ENCODE results near the gene HLTF. TPM values are rescaled to one million over a fixed set of nuclear protein-coding genes. Genes with fewer than 3 reads are reported as not detected.

Gene HLTF
- total RNA-seq, 1 experiment from 2014 or later: 73.4 TPM

DNA sequence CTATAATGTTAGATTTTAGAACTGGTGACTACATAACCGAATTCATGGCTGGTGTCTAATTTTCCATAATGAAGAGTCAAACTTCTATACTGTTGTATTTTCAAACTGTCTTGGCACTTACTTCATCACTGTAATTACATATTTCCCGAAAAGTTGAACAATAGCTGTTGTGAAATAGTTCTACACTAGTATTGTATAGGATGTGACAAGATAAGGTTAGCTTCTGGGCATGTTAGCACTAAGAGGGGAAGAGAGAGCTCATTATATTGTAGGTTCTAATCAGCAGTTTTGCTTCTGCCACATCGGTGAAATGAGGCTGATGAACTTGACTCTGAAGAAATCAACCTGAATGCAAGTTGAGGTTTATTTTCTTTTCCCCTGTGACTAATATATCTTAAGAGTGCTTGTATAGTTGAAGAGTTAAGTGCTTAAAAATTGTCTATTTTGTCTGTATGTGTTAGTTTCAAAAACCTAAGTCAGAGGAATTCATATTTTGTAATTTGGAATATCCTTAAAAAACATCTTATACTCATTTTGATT, 86.1 kb downstream of the HLTF start:
- H3K9me2 ChIP-seq (ENCODE audit: insufficient read depth): no peaks in the 10 kb centered on the region
- H3K27me3 ChIP-seq (ENCODE audit: insufficient read depth, low read length): no peaks in the 10 kb centered on the region
- TF ChIP-seq YY1 (IDR thresholded peaks at IDR 0.05; ENCODE audit: extremely low read depth, insufficient replicate concordance, low read depth, low read length): no peak
- no peak for TF ChIP-seq JUND (IDR thresholded peaks at IDR 0.05)
- no peak for TF ChIP-seq RAD21 (IDR thresholded peaks at IDR 0.05; ENCODE audit: low read depth)
- TF ChIP-seq SRF (IDR thresholded peaks at IDR 0.05; ENCODE audit: low read depth): no peak
- no peaks in the 10 kb centered on the region for H4K20me1 ChIP-seq (ENCODE audit: insufficient read depth)
- DNase-seq (ENCODE audit: low read depth, low spot score): no peak
- H3K4me2 ChIP-seq (ENCODE audit: low read length): no peak overlapping the region
- no peaks in the 10 kb centered on the region for H3K36me3 ChIP-seq (ENCODE audit: control insufficient read depth in 1 of 2, insufficient read depth in 2 of 2, low read length in 2 of 2)
- H3K9ac ChIP-seq (ENCODE audit: low read length): no peak overlapping the region
- no peak overlapping the region for H3K27ac ChIP-seq (ENCODE audit: low read depth, low read length)
- H3K4me1 ChIP-seq (ENCODE audit: control insufficient read depth in 1 of 2, insufficient read depth in 2 of 2, low read length in 2 of 2): no peaks in the 10 kb centered on the region
- no TSS peak for BruUV-seq (replicated peaks)
- ChIA-PET CTCF (no interaction called here), POLR2A (no interaction called here), RAD21 (ENCODE audit: low non-redundant PET in 1 of 2, low total read pairs in 2 of 2, uncharacterized antibody in 2 of 2, unreplicated experiment in 2 of 2) (no interaction called here)
- no peak for ATAC-seq
- no peak overlapping the region for H3K4me3 ChIP-seq (replicated peaks in 1 of 2; ENCODE audit: low read depth in 1 of 2, low read length in 2 of 2)
- intact Hi-C loops (cut with micrococcal nuclease): no loop called here
- H2AFZ ChIP-seq (ENCODE audit: low read depth, low read length, poor library complexity, severe bottlenecking): no peak overlapping the region
- no peaks in the 10 kb centered on the region for H3K79me2 ChIP-seq (ENCODE audit: insufficient read depth, low read length)
- no peaks in the 10 kb centered on the region for H3K9me3 ChIP-seq (ENCODE audit: control insufficient read depth in 1 of 2, insufficient read depth in 1 of 2, low read depth in 1 of 2, low read length in 2 of 2)

DNA sequence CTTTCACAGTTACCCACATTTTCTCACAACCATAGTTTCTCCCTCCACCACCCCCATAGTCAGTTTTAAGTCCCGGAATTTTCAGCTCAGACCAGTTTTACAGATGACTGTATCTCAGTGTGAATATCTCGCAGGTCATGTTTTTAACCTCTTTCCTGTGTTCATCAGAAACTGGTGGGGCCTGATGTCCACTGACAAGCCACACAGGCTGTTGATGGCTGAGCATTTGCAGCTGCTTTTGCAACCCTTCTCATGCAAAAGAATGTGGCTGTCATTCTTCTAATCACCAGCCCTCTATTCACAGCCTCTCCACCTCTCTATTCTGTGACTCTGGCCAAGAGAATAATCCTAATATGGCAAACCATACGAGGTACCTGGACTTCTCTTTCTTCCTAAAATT, 86.5 kb downstream of the HLTF start:
- intact Hi-C loops (cut with micrococcal nuclease): no loop called here
- Histone ChIP-seq H4K20me1 (ENCODE audit: insufficient read depth) (no peaks in the 10 kb centered on the region), H3K79me2 (ENCODE audit: insufficient read depth, low read length) (no peaks in the 10 kb centered on the region), H3K9me2 (ENCODE audit: insufficient read depth) (no peaks in the 10 kb centered on the region), H2AFZ (ENCODE audit: low read depth, low read length, poor library complexity, severe bottlenecking) (no peak overlapping the region), H3K4me2 (ENCODE audit: low read length) (no peak overlapping the region), H3K36me3 (ENCODE audit: control insufficient read depth in 1 of 2, insufficient read depth in 2 of 2, low read length in 2 of 2) (no peaks in the 10 kb centered on the region), H3K4me3 (replicated peaks in 1 of 2; ENCODE audit: low read depth in 1 of 2, low read length in 2 of 2) (no peak overlapping the region), H3K9me3 (ENCODE audit: control insufficient read depth in 1 of 2, insufficient read depth in 1 of 2, low read depth in 1 of 2, low read length in 2 of 2) (no peaks in the 10 kb centered on the region), H3K27me3 (ENCODE audit: insufficient read depth, low read length) (no peaks in the 10 kb centered on the region), H3K4me1 (ENCODE audit: control insufficient read depth in 1 of 2, insufficient read depth in 2 of 2, low read length in 2 of 2) (no peaks in the 10 kb centered on the region), H3K9ac (ENCODE audit: low read length) (no peak overlapping the region), H3K27ac (ENCODE audit: low read depth, low read length) (no peak overlapping the region)
- CTCF ChIA-PET: no interaction called here
- RAD21 ChIA-PET (ENCODE audit: low non-redundant PET in 1 of 2, low total read pairs in 2 of 2, uncharacterized antibody in 2 of 2, unreplicated experiment in 2 of 2): no interaction called here
- no TSS peak for BruUV-seq (replicated peaks)
- no peak for ATAC-seq
- no peak for DNase-seq (ENCODE audit: low read depth, low spot score)
- POLR2A ChIA-PET: no interaction called here
- no peak for TF ChIP-seq FOSL1 (IDR thresholded peaks at IDR 0.05; ENCODE audit: low read depth)
- TF ChIP-seq, protein P1, sequence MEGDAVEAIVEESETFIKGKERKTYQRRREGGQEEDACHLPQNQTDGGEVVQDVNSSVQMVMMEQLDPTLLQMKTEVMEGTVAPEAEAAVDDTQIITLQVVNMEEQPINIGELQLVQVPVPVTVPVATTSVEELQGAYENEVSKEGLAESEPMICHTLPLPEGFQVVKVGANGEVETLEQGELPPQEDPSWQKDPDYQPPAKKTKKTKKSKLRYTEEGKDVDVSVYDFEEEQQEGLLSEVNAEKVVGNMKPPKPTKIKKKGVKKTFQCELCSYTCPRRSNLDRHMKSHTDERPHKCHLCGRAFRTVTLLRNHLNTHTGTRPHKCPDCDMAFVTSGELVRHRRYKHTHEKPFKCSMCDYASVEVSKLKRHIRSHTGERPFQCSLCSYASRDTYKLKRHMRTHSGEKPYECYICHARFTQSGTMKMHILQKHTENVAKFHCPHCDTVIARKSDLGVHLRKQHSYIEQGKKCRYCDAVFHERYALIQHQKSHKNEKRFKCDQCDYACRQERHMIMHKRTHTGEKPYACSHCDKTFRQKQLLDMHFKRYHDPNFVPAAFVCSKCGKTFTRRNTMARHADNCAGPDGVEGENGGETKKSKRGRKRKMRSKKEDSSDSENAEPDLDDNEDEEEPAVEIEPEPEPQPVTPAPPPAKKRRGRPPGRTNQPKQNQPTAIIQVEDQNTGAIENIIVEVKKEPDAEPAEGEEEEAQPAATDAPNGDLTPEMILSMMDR (IDR thresholded peaks at IDR 0.05 in 2 of 3, conservative IDR thresholded peaks at IDR 0.05 in 1 of 3; ENCODE audit: borderline replicate concordance in 1 of 3, insufficient read depth in 1 of 3, low read depth in 2 of 3, low read length in 2 of 3): no peak
- TF ChIP-seq JUND (IDR thresholded peaks at IDR 0.05): no peak
- no peak for TF ChIP-seq CBX3 (IDR thresholded peaks at IDR 0.05; ENCODE audit: low read depth)
- no peak for TF ChIP-seq RAD21 (IDR thresholded peaks at IDR 0.05; ENCODE audit: low read depth)
- no peak for TF ChIP-seq TCF7L2 (IDR thresholded peaks at IDR 0.05; ENCODE audit: borderline replicate concordance, extremely low read depth, insufficient read depth, insufficient read length)
- no peak for TF ChIP-seq SIN3A (IDR thresholded peaks at IDR 0.05; ENCODE audit: low read depth)
- TF ChIP-seq EZH2 (IDR thresholded peaks at IDR 0.05): no peak
- no peak for TF ChIP-seq YY1 (IDR thresholded peaks at IDR 0.05; ENCODE audit: extremely low read depth, insufficient replicate concordance, low read depth, low read length)
- TF ChIP-seq POLR2AphosphoS5 (IDR thresholded peaks at IDR 0.05; ENCODE audit: low read depth, low read length): no peak
- TF ChIP-seq CEBPB (IDR thresholded peaks at IDR 0.05; ENCODE audit: low read depth): no peak
- TF ChIP-seq EZH2phosphoT487 (IDR thresholded peaks at IDR 0.05; ENCODE audit: borderline replicate concordance): no peak
- TF ChIP-seq, protein P2, sequence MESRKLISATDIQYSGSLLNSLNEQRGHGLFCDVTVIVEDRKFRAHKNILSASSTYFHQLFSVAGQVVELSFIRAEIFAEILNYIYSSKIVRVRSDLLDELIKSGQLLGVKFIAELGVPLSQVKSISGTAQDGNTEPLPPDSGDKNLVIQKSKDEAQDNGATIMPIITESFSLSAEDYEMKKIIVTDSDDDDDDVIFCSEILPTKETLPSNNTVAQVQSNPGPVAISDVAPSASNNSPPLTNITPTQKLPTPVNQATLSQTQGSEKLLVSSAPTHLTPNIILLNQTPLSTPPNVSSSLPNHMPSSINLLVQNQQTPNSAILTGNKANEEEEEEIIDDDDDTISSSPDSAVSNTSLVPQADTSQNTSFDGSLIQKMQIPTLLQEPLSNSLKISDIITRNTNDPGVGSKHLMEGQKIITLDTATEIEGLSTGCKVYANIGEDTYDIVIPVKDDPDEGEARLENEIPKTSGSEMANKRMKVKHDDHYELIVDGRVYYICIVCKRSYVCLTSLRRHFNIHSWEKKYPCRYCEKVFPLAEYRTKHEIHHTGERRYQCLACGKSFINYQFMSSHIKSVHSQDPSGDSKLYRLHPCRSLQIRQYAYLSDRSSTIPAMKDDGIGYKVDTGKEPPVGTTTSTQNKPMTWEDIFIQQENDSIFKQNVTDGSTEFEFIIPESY (IDR thresholded peaks at IDR 0.05; ENCODE audit: extremely low read depth, insufficient replicate concordance, low read length): no peak
- no peak for TF ChIP-seq ELF1 (IDR thresholded peaks at IDR 0.05; ENCODE audit: borderline replicate concordance, low read depth)

Measured in HCT116 (cell line).